ENCODE measurements around the gene IGSF11.

The IGSF11 gene

GRCh38 chr3:118968640-118969039, 66.0 kb downstream of the IGSF11 start:
- Histone ChIP-seq H3K27me3 (replicated peaks) (no peaks in the 10 kb centered on the region), H3K4me3 (ENCODE audit: low read depth, low read length) (no peak overlapping the region), H3K27ac (no peak overlapping the region), H3K36me3 (replicated peaks) (no peaks in the 10 kb centered on the region)
- no peak for DNase-seq
- TF ChIP-seq CTCF (IDR thresholded peaks at IDR 0.05; ENCODE audit: low read depth, low read length, missing control alignments): no peak
- in situ Hi-C loops (cut with HindIII; ENCODE audit: low pct_ligation_motif_present, low sequenced_read_pairs): no loop called here

GRCh38 chr3:118968111-118968510, 66.5 kb downstream of the IGSF11 start:
- H3K27me3 ChIP-seq (replicated peaks): no peaks in the 10 kb centered on the region
- in situ Hi-C loops (cut with HindIII; ENCODE audit: low pct_ligation_motif_present, low sequenced_read_pairs): no loop called here
- no peak overlapping the region for H3K27ac ChIP-seq
- TF ChIP-seq CTCF (IDR thresholded peaks at IDR 0.05; ENCODE audit: low read depth, low read length, missing control alignments): no peak
- no peak overlapping the region for H3K4me3 ChIP-seq (ENCODE audit: low read depth, low read length)
- no peak for DNase-seq
- no peaks in the 10 kb centered on the region for H3K36me3 ChIP-seq (replicated peaks)

- H3K4me3 ChIP-seq (ENCODE audit: low read depth, low read length): no peak overlapping the region
- H3K36me3 ChIP-seq (replicated peaks): no peaks in the 10 kb centered on the region
- H3K27ac ChIP-seq: no peak overlapping the region
- in situ Hi-C loops (cut with HindIII; ENCODE audit: low pct_ligation_motif_present, low sequenced_read_pairs): no loop called here
- TF ChIP-seq CTCF (IDR thresholded peaks at IDR 0.05; ENCODE audit: low read depth, low read length, missing control alignments): no peak
- H3K27me3 ChIP-seq (replicated peaks): no peaks in the 10 kb centered on the region
- no peak for DNase-seq
Measured at GRCh38 chr3:118966700-118967099, 67.9 kb downstream of the IGSF11 start.

- no peaks in the 10 kb centered on the region for H3K36me3 ChIP-seq (replicated peaks)
- TF ChIP-seq CTCF (IDR thresholded peaks at IDR 0.05; ENCODE audit: low read depth, low read length, missing control alignments): no peak
- in situ Hi-C loops (cut with HindIII; ENCODE audit: low pct_ligation_motif_present, low sequenced_read_pairs): no loop called here
- no peak for DNase-seq
- H3K27ac ChIP-seq: no peak overlapping the region
- no peak overlapping the region for H3K4me3 ChIP-seq (ENCODE audit: low read depth, low read length)
- H3K27me3 ChIP-seq (replicated peaks): no peaks in the 10 kb centered on the region
Measured at GRCh38 chr3:118963711-118964110, 70.9 kb downstream of the IGSF11 start.

- DNase-seq: no peak
- in situ Hi-C loops (cut with HindIII; ENCODE audit: low pct_ligation_motif_present, low sequenced_read_pairs): no loop called here
- no peak for TF ChIP-seq CTCF (IDR thresholded peaks at IDR 0.05; ENCODE audit: low read depth, low read length, missing control alignments)
Measured at GRCh38 chr3:118960876-118961450, 73.7 kb downstream of the IGSF11 start.

GRCh38 chr3:118955914-118956556, 78.6 kb downstream of the IGSF11 start:
- no peak overlapping the region for H3K27ac ChIP-seq
- H3K36me3 ChIP-seq (replicated peaks): no peaks in the 10 kb centered on the region
- H3K27me3 ChIP-seq (replicated peaks): no peaks in the 10 kb centered on the region
- no peak overlapping the region for H3K4me3 ChIP-seq (ENCODE audit: low read depth, low read length)
- TF ChIP-seq CTCF (IDR thresholded peaks at IDR 0.05; ENCODE audit: low read depth, low read length, missing control alignments): no peak
- DNase-seq: no peak
- in situ Hi-C loops (cut with HindIII; ENCODE audit: low pct_ligation_motif_present, low sequenced_read_pairs): no loop called here

More at GRCh38 chr3:118960876-118961450, 73.7 kb downstream of the IGSF11 start:
- Histone ChIP-seq H3K36me3 (replicated peaks) (no peaks in the 10 kb centered on the region), H3K27ac (no peak overlapping the region), H3K27me3 (replicated peaks) (no peaks in the 10 kb centered on the region), H3K4me3 (ENCODE audit: low read depth, low read length) (no peak overlapping the region)

Measured in brain microvascular endothelial cell (primary cell).